ENCODE data around the gene STPG2.
"Not testable (repeated sequence)": the region's sequence is repeated elsewhere in the genome, so short reads cannot be mapped to it uniquely, and the experiment has no call there.

The STPG2 gene

GRCh38 chr4:97582890-97583289, 560.4 kb downstream of the STPG2 start:
- TF ChIP-seq CTCF (IDR thresholded peaks at IDR 0.05; ENCODE audit: borderline replicate concordance, insufficient read depth, low read depth, low read length), result no peak
- H3K4me3 ChIP-seq (ENCODE audit: low read depth, low read length), result no peak overlapping the region

GRCh38 chr4:97577004-97577403, 566.3 kb downstream of the STPG2 start:
- H3K4me3 ChIP-seq (ENCODE audit: low read depth, low read length), result no peak overlapping the region
- no peak for TF ChIP-seq CTCF (IDR thresholded peaks at IDR 0.05; ENCODE audit: borderline replicate concordance, insufficient read depth, low read depth, low read length)

- no peak for TF ChIP-seq CTCF (IDR thresholded peaks at IDR 0.05; ENCODE audit: borderline replicate concordance, insufficient read depth, low read depth, low read length)
- no peak overlapping the region for H3K4me3 ChIP-seq (ENCODE audit: low read depth, low read length)
Observed at GRCh38 chr4:97560009-97560408, 583.3 kb downstream of the STPG2 start.

GRCh38 chr4:97558204-97558778, 585.0 kb downstream of the STPG2 start:
- TF ChIP-seq CTCF (IDR thresholded peaks at IDR 0.05; ENCODE audit: borderline replicate concordance, insufficient read depth, low read depth, low read length), result no peak

GRCh38 chr4:97550637-97551036, 592.6 kb downstream of the STPG2 start:
- H3K4me3 ChIP-seq (ENCODE audit: low read depth, low read length), result not testable (repeated sequence)

More at GRCh38 chr4:97558204-97558778, 585.0 kb downstream of the STPG2 start:
- no peak overlapping the region for H3K4me3 ChIP-seq (ENCODE audit: low read depth, low read length)

GRCh38 chr4:97548943-97549583, 594.2 kb downstream of the STPG2 start:
- no peak for TF ChIP-seq CTCF (IDR thresholded peaks at IDR 0.05; ENCODE audit: borderline replicate concordance, insufficient read depth, low read depth, low read length)
- no peak overlapping the region for H3K4me3 ChIP-seq (ENCODE audit: low read depth, low read length)

- no peak overlapping the region for H3K4me3 ChIP-seq (ENCODE audit: low read depth, low read length)
- no peak for TF ChIP-seq CTCF (IDR thresholded peaks at IDR 0.05; ENCODE audit: borderline replicate concordance, insufficient read depth, low read depth, low read length)
Observed at GRCh38 chr4:97548186-97548585, 595.1 kb downstream of the STPG2 start.
